Activated CD8-positive, alpha-beta T cell treated with anti-CD3 and anti-CD28 coated beads for 36 hours (primary cell): ENCODE measurements around the gene MZF1. TPM values are rescaled to one million over a fixed set of nuclear protein-coding genes. Genes with fewer than 3 reads are reported as not detected.
"Not testable (repeated sequence)": the region's sequence is repeated elsewhere in the genome, so short reads cannot be mapped to it uniquely, and the experiment has no call there.

Source experiments
- ATAC-seq: fragments of 200-7000 bp; cut with Tn5 transposase; one replicate; pipeline ENCODE4 v1.10.0; 2021; ENCODE audit warnings: mild to moderate bottlenecking, moderate library complexity
- CTCF ChIA-PET: fragments of 350-600 bp; sonication (Branson Sonifier 250); formaldehyde crosslinking; loops from one replicate; lab custom pipeline; 2021; ENCODE audit warnings: antibody characterized with exemption; lab: Charles Lee
- POLR2A ChIA-PET: fragments of 350-600 bp; sonication (Branson Sonifier 250); formaldehyde crosslinking; loops from one replicate; lab custom pipeline; 2021; ENCODE audit warnings: antibody characterized with exemption; lab: Charles Lee
- DNase-seq: peaks from one replicate; pipeline ENCODE4 v3.0.0-alpha.2; 2020
- H3K27ac Mint-ChIP-seq: one replicate; pipeline ENCODE4 v1.8.0; 2021; ENCODE audit warnings: mild to moderate bottlenecking, mixed read lengths
- H3K27me3 Mint-ChIP-seq: one replicate; pipeline ENCODE4 v1.8.0; 2021; ENCODE audit warnings: mixed read lengths
- H3K36me3 Mint-ChIP-seq: one replicate; pipeline ENCODE4 v1.8.0; 2021; ENCODE audit warnings: low read depth, mixed read lengths
- H3K4me1 Mint-ChIP-seq: one replicate; pipeline ENCODE4 v1.8.0; 2021; ENCODE audit warnings: low read depth, mixed read lengths
- H3K4me3 Mint-ChIP-seq: one replicate; pipeline ENCODE4 v1.8.0; 2021; ENCODE audit warnings: mild to moderate bottlenecking, moderate library complexity, mixed read lengths
- H3K9me3 Mint-ChIP-seq: one replicate; pipeline ENCODE4 v1.8.0; 2021; ENCODE audit warnings: mixed read lengths
- CTCF ChIP-seq: fragments of 200-600 bp; IDR thresholded peaks from one replicate; pipeline ENCODE4 v1.8.0; 2022; ENCODE audit warnings: antibody characterized with exemption, mild to moderate bottlenecking
- intact Hi-C: fragments of 100-400 bp; cut with micrococcal nuclease; formaldehyde crosslinking; loops from one replicate; pipeline ENCODE4 v1.10.0; 2022
- total RNA-seq, 2 experiments: library from RNA; stranded (reverse); gene quantifications; one replicate each; pipeline ENCODE4 v1.2.3, GENCODE V29; 2021

Gene MZF1
- total RNA-seq, 2 experiments from 2014 or later: 12.1 to 13.4 TPM

GRCh38 chr19:58543826-58544590, 29.1 kb downstream of the MZF1 start, which contains the start of gene TRIM28:
TSS of gene TRIM28 (plus strand) at chr19:58544064. CDS start at chr19:58544758, 694 bp downstream.
- H3K36me3 Mint-ChIP-seq: peaks cover 38% of the 10 kb centered on the region
- no peak for TF ChIP-seq CTCF
- POLR2A ChIA-PET: interaction anchor here (0.8 to 13.1 kb wide), 14 partner anchors 8 to 157 kb away, joined by 3 to 164 read pairs (median 5); partner anchors contain the start of genes CHMP2A, RPS5, UBE2M and ZBTB45
- intact Hi-C loops: no loop called here
- peak; percentile 97 for ATAC-seq
- peak within 1 kb of the TSS; percentile 96 for H3K4me3 Mint-ChIP-seq
- H3K27ac Mint-ChIP-seq: peak within 1 kb of the TSS; percentile 97
- peaks cover 14% of the 10 kb centered on the region for H3K27me3 Mint-ChIP-seq
- H3K4me1 Mint-ChIP-seq: peaks cover 32% of the 10 kb centered on the region
- peak; percentile 100 for DNase-seq
- H3K9me3 Mint-ChIP-seq: no peaks in the 10 kb centered on the region
- CTCF ChIA-PET: interaction anchor here (1.0 to 2.7 kb wide), 6 partner anchors 11 to 37 kb away, joined by 3 to 16 read pairs (median 4); partner anchors contain the start of genes CHMP2A and ZBTB45

DNA sequence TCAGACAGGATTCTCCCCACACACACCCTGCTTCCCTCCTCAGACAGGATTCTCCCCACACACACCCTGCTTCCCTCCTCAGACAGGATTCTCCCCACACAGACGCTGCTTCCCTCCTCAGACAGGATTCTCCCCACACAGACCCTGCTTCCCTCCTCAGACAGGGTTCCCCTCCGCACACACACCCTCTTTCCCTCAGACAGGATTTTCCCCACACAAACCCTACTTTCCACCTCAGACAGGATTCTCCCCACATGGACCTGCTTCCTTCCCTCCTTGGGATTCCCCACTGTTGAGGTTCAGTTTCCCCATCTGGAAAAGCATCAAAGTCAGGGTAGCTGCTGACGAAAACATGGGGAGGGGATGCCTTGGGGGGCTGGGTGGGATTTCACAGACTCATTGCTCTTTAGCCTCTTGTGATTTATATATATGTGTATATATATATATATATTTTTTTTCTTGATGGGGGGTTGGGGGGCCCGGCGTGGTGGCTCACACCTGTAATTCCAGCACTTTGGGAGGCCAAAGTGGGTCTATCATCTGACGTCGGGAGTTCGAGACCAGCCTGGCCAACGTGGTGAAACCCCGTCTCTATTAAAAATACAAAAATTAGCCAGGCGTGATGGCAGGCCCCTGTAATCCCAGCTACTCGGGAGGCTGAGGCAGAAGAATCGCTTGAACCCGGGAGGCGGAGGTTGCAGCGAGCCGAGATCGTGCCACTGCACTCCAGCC, 30.3 kb downstream of the MZF1 start:
- POLR2A ChIA-PET: interaction anchor here (0.8 to 13.1 kb wide), 11 partner anchors 9 to 82 kb away, joined by 3 to 164 read pairs (median 6); partner anchors contain the start of genes CHMP2A, UBE2M, ZBTB45 and ZNF446
- H3K9me3 Mint-ChIP-seq: not testable (repeated sequence)

DNA sequence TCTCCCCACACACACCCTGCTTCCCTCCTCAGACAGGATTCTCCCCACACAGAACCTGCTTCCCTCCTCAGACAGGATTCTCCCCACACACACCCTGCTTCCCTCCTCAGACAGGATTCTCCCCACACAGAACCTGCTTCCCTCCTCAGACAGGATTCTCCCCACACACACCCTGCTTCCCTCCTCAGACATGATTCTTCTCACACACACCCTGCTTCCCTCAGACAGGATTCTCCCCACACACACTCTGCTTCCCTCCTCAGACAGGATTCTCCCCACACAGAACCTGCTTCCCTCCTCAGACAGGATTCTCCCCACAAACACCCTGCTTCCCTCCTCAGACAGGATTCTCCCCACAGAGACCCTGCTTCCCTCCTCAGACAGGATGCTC, 34.0 kb downstream of the MZF1 start:
- DNase-seq, H3K36me3 Mint-ChIP-seq, H3K9me3 Mint-ChIP-seq, intact Hi-C loops, H3K4me3 Mint-ChIP-seq, ATAC-seq, H3K27ac Mint-ChIP-seq: not testable (repeated sequence)
- ChIA-PET CTCF (interaction anchor here (1.5 kb wide), 1 partner anchor 19 kb away, joined by 4 read pairs; the partner anchor contains the start of gene ZBTB45), POLR2A (interaction anchor here (2.3 kb wide), 1 partner anchor 18 kb away, joined by 13 read pairs; the partner anchor contains the start of gene ZBTB45)
- H3K4me1 Mint-ChIP-seq: peaks cover 13% of the 10 kb centered on the region
- H3K27me3 Mint-ChIP-seq: peaks cover 16% of the 10 kb centered on the region

More for the DNA sequence above, 30.3 kb downstream of the MZF1 start:
- intact Hi-C loops, H3K4me3 Mint-ChIP-seq, H3K27ac Mint-ChIP-seq, DNase-seq, ATAC-seq: not testable (repeated sequence)
- H3K27me3 Mint-ChIP-seq: peaks cover 16% of the 10 kb centered on the region
- H3K4me1 Mint-ChIP-seq: peaks cover 37% of the 10 kb centered on the region
- peaks cover 31% of the 10 kb centered on the region for H3K36me3 Mint-ChIP-seq
- CTCF ChIA-PET: interaction anchor here (1.0 to 2.7 kb wide), 4 partner anchors 12 to 38 kb away, joined by 4 to 16 read pairs (median 6); partner anchors contain the start of genes CHMP2A and ZBTB45

DNA sequence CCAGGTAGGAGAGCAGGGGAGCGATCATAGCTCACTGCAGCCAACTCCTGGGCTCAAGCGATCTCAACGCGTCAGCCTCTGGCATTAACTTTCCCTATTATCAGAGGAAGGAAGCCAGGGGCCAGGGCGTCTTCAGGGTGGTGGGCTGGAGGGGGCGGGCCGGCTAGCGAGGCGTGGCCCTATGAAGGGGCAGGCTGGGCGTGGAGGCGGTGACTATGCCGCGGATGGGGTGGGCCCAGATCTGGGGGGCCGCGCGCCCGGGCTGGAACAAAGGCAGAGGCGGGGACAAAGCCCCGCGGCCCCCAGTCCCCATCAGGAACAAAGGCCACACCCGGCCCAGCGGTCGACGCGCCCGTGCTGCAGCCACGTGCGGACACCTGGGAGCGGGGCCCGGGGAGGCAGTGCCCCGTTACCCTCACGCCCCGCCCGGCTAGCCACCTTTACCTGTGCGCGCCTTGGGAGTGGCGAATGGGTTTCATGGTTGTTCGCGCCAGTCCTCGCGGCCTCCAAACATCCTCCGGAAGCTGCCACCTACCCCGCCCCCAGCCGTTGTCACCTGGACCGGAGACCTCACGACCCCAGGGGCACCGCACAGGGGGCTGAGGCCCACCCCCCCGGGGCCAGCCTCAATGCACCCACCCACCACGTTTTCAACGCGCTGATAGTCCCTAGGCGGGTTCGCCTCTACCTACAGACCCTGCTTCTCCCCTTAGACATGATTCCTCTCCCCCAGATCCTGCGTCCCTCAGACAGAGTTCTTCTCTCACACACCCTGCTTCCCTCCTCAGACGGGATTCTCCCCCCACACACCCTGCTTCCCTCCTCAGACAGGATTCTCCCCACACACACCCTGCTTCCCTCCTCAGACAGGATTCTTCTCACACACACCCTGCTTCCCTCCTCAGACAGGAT, 34.6 kb downstream of the MZF1 start:
- DNase-seq (peak; percentile 75), ATAC-seq (peak; percentile 93)
- Mint-ChIP-seq H3K4me3 (peak overlapping the region; percentile 76), H3K4me1 (peaks cover 9% of the 10 kb centered on the region), H3K9me3 (no peaks in the 10 kb centered on the region), H3K27me3 (peaks cover 16% of the 10 kb centered on the region), H3K36me3 (no peaks in the 10 kb centered on the region), H3K27ac (peak overlapping the region; percentile 78)
- POLR2A ChIA-PET: interaction anchor here (2.3 kb wide), 1 partner anchor 18 kb away, joined by 13 read pairs; the partner anchor contains the start of gene ZBTB45
- CTCF ChIA-PET: interaction anchor here (1.5 kb wide), 1 partner anchor 19 kb away, joined by 4 read pairs; the partner anchor contains the start of gene ZBTB45
- no peak for TF ChIP-seq CTCF
- intact Hi-C loops: no loop called here
